ENCODE data around the gene ANGPTL4. TPM values are rescaled to one million over a fixed set of nuclear protein-coding genes. Genes with fewer than 3 reads are reported as not detected.

ANGPTL4 gene
- total RNA-seq, 4 donors from 2014 or later: 11.8 to 51.8 (median 34.7) TPM

- WGBS, 2 donors: 33 to 35% methylated on average over 7 of the region's 7 CpGs
- H3K4me3 ChIP-seq (ENCODE audit: low read depth, poor library complexity, severe bottlenecking): no peak overlapping the region
- intact Hi-C loops (cut with DNase I; ENCODE audit: low total_unique reads): loop anchor here (5.0 kb wide), 1 partner anchor 45 kb away; no protein-coding TSS in a partner anchor
- DNase-seq (ENCODE audit: low spot score in 2 of 2): no peak
- TF ChIP-seq CTCF (IDR thresholded peaks at IDR 0.05) (no peak), POLR2A (IDR thresholded peaks at IDR 0.05) (no peak)
Measured at GRCh38 chr19:8397271-8397670, 33.3 kb downstream of the ANGPTL4 start.

- 72 to 82% methylated on average over 6 of the region's 10 CpGs for WGBS, 2 donors
- no peak overlapping the region for H3K4me3 ChIP-seq (ENCODE audit: low read depth, poor library complexity, severe bottlenecking)
Measured at GRCh38 chr19:8397746-8398310, 33.9 kb downstream of the ANGPTL4 start.

DNA sequence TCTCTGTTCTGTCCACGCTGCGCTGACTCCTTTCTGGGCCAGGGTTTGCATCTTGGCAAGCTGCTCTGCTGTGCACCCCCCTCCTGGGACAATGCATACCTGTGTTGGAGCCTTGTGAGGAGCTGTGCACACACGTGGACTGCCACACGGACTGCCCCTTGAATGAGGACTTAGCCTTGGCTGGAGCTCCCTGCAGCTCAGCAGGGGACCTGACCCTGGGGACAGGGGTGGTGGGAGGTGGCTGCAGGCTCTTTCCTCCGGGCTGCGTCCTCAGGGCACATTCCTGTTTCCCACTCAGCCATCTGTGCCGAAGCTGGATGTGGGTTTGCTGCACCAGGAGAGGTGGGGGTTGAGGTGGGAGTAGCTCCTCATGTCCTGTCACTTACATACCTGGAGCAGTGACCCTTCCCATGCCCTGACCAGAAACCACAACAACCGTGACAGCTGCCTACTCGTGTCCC lies 34.4 kb downstream of the ANGPTL4 start:
- no peak for DNase-seq (ENCODE audit: low spot score in 2 of 2)
- no peak for TF ChIP-seq POLR2A (IDR thresholded peaks at IDR 0.05)
- TF ChIP-seq CTCF (IDR thresholded peaks at IDR 0.05): no peak
- H3K4me3 ChIP-seq (ENCODE audit: low read depth, poor library complexity, severe bottlenecking): no peak overlapping the region
- intact Hi-C loops (cut with DNase I; ENCODE audit: low total_unique reads): loop anchor here (5.0 kb wide), 1 partner anchor 46 kb away; no protein-coding TSS in a partner anchor
- WGBS, 2 donors: 54 to 73% methylated on average over 8 to 9 of the region's 9 CpGs

More at GRCh38 chr19:8397746-8398310, 33.9 kb downstream of the ANGPTL4 start:
- no peak for DNase-seq (ENCODE audit: low spot score in 2 of 2)
- no peak for TF ChIP-seq CTCF (IDR thresholded peaks at IDR 0.05)
- TF ChIP-seq POLR2A (IDR thresholded peaks at IDR 0.05): no peak
- intact Hi-C loops (cut with DNase I; ENCODE audit: low total_unique reads): loop anchor here (5.0 kb wide), 1 partner anchor 46 kb away; no protein-coding TSS in a partner anchor

DNA sequence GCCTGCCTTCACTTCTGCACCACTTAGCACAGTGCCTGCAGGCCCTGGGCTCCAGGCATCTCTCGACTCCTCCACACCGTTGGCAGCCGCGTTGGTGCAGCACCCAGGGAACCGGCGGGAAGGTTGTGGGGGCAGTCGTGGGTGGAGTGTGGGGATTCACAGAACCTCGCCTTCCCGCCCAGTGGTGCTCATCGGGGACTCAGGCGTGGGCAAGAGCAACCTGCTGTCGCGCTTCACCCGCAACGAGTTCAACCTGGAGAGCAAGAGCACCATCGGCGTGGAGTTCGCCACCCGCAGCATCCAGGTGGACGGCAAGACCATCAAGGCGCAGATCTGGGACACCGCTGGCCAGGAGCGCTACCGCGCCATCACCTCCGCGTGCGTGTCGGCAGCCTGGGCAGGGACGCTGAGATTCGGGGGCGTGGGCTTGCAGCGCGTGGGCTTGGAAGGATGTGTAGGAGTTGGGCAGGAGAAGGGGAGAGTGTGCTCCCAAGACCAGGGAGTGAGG lies 35.8 kb downstream of the ANGPTL4 start:
- DNase-seq (ENCODE audit: low spot score in 2 of 2): no peak
- intact Hi-C loops (cut with DNase I; ENCODE audit: low total_unique reads): loop anchor here (5.0 kb wide), 1 partner anchor 47 kb away; no protein-coding TSS in a partner anchor
- H3K4me3 ChIP-seq (ENCODE audit: low read depth, poor library complexity, severe bottlenecking): no peak overlapping the region
- no peak for TF ChIP-seq CTCF (IDR thresholded peaks at IDR 0.05)
- TF ChIP-seq POLR2A (IDR thresholded peaks at IDR 0.05): no peak
- 92 to 95% methylated on average over 33 to 34 of the region's 34 CpGs for WGBS, 2 donors

DNA sequence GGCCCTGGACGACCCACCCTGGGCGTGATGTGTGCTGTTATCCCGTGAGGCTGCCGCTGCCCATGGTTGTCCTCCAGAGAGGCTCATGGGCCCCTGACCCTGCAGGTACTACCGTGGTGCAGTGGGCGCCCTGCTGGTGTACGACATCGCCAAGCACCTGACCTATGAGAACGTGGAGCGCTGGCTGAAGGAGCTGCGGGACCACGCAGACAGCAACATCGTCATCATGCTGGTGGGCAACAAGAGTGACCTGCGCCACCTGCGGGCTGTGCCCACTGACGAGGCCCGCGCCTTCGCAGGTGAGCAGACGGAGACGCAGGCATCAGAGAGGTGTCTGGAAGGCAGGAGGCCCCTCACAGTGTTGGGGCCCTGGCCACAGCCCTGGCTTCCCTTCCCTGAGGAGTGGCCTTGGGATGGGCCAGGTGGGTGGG lies 38.0 kb downstream of the ANGPTL4 start:
- DNase-seq (ENCODE audit: low spot score in 2 of 2): no peak
- WGBS, 2 donors: 93 to 94% methylated on average over 21 of the region's 21 CpGs
- H3K4me3 ChIP-seq (ENCODE audit: low read depth, poor library complexity, severe bottlenecking): no peak overlapping the region
- intact Hi-C loops (cut with DNase I; ENCODE audit: low total_unique reads): no loop called here
- TF ChIP-seq POLR2A (IDR thresholded peaks at IDR 0.05): no peak
- TF ChIP-seq CTCF (IDR thresholded peaks at IDR 0.05): no peak

Data from lower leg skin (tissue), 4 donors.